HCT116 (cell line): ENCODE results near the gene AP5S1. TPM values are rescaled to one million over a fixed set of nuclear protein-coding genes. Genes with fewer than 3 reads are reported as not detected.

ENCODE experiments used
- ATAC-seq: fragments of 200-7000 bp; cut with Tn5 transposase; 2 replicates; pipeline ENCODE4 v1.9.1; 2020; ENCODE audit warnings: mild to moderate bottlenecking, moderate library complexity
- BruUV-seq: library from RNA; stranded (reverse); fragments of 400-500 nt; replicated peaks from 2 replicates; lab custom pipeline; 2021; lab: Mats Ljungman, UMichigan
- CTCF ChIA-PET: fragments of 300-600 bp; sonication (Branson Sonifier 250); formaldehyde crosslinking; loops from one replicate; lab custom pipeline; 2021; ENCODE audit warnings: antibody characterized with exemption; lab: Charles Lee
- POLR2A ChIA-PET: fragments of 300-600, 350-600 bp; sonication (Branson Sonifier 250); formaldehyde crosslinking; loops from one replicate; lab custom pipeline; 2021; ENCODE audit warnings: antibody characterized with exemption; lab: Charles Lee
- RAD21 ChIA-PET, 2 experiments: fragments of 300-600 bp; sonication (Branson Sonifier 250); formaldehyde crosslinking; loops; one replicate each; lab custom pipeline; 2023; ENCODE audit warnings: low total read pairs in 2 of 2; ENCODE audit not compliant: uncharacterized antibody in 2 of 2, unreplicated experiment in 2 of 2, low non-redundant PET in 1 of 2; lab: Charles Lee
- DNase-seq: peaks from one replicate; pipeline ENCODE4 v3.0.0-alpha.2; 2010; ENCODE audit warnings: low read depth, low spot score
- H2AFZ ChIP-seq: fragments of 200-600 bp; shearing (Covaris generic), sonication (generic); 2 replicates; pipeline ENCODE4 v1.6.1; 2017; ENCODE audit warnings: low read depth, mixed run types, mixed read lengths, antibody characterized with exemption, low read length; ENCODE audit not compliant: poor library complexity, severe bottlenecking
- H3K27ac ChIP-seq: 2 replicates; pipeline ENCODE4 v1.5.1; 2012; ENCODE audit warnings: low read depth, low read length
- H3K27me3 ChIP-seq: fragments of 200-600 bp; sonication (generic); 2 replicates; pipeline ENCODE4 v1.6.1; 2016; ENCODE audit warnings: mixed run types, low read length, mixed read lengths; ENCODE audit not compliant: insufficient read depth
- H3K36me3 ChIP-seq, 2 experiments: fragments of 200-500 bp in 1 of 2; fragments of 200-600 bp in 1 of 2; sonication (Bioruptor generic) in 1 of 2; sonication (generic) in 1 of 2; 2 replicates each; pipeline versions ENCODE4 v1.5.1 to v1.6.1; 2014 to 2016; ENCODE audit warnings: low read length in 2 of 2, inconsistent platforms in 1 of 2, mixed read lengths in 1 of 2, mixed run types in 1 of 2; ENCODE audit not compliant: insufficient read depth in 2 of 2, control insufficient read depth in 1 of 2
- H3K4me1 ChIP-seq, 2 experiments: fragments of 200-600 bp in 1 of 2; sonication (generic) in 1 of 2; 2 replicates each; pipeline versions ENCODE4 v1.5.1 to v1.6.1; 2012 to 2017; ENCODE audit warnings: low read length in 2 of 2, inconsistent platforms in 1 of 2, mild to moderate bottlenecking in 1 of 2, mixed read lengths in 1 of 2, mixed run types in 1 of 2, moderate library complexity in 1 of 2; ENCODE audit not compliant: insufficient read depth in 2 of 2, control insufficient read depth in 1 of 2
- H3K4me2 ChIP-seq: fragments of 200-600 bp; sonication (generic); 2 replicates; pipeline ENCODE4 v1.6.1; 2017; ENCODE audit warnings: mixed run types, low read length, mixed read lengths
- H3K4me3 ChIP-seq, 2 experiments: fragments of 200-600 bp in 1 of 2; sonication (generic) in 1 of 2; replicated peaks in 1 of 2; 2 replicates each; pipeline ENCODE4 v1.5.1; 2011 to 2016; ENCODE audit warnings: low read length in 2 of 2, control low read depth in 1 of 2, low read depth in 1 of 2, mild to moderate bottlenecking in 1 of 2, mixed read lengths in 1 of 2, mixed run types in 1 of 2
- H3K79me2 ChIP-seq: fragments of 200-600 bp; sonication (generic); 2 replicates; pipeline ENCODE4 v1.6.1; 2017; ENCODE audit warnings: mild to moderate bottlenecking, mixed run types, low read length, moderate library complexity, mixed read lengths; ENCODE audit not compliant: insufficient read depth
- H3K9ac ChIP-seq: fragments of 200-600 bp; sonication (generic); 2 replicates; pipeline ENCODE4 v1.6.1; 2016; ENCODE audit warnings: low read length, mixed read lengths
- H3K9me2 ChIP-seq: fragments of 200-600 bp; sonication (generic), shearing (Covaris generic); 2 replicates; pipeline ENCODE4 v1.6.1; 2017; ENCODE audit warnings: mixed run types, mild to moderate bottlenecking, moderate library complexity; ENCODE audit not compliant: insufficient read depth
- H3K9me3 ChIP-seq, 2 experiments: fragments of 200-500 bp in 1 of 2; fragments of 200-600 bp in 1 of 2; sonication (Bioruptor generic) in 1 of 2; sonication (generic) in 1 of 2; 2 replicates each; pipeline ENCODE4 v1.6.1; 2014 to 2017; ENCODE audit warnings: low read length in 2 of 2, mixed read lengths in 2 of 2, inconsistent platforms in 1 of 2, low read depth in 1 of 2, mild to moderate bottlenecking in 1 of 2, mixed run types in 1 of 2, moderate library complexity in 1 of 2; ENCODE audit not compliant: control insufficient read depth in 1 of 2, insufficient read depth in 1 of 2
- H4K20me1 ChIP-seq: fragments of 200-600 bp; sonication (generic), shearing (Covaris generic); 2 replicates; pipeline ENCODE4 v1.6.1; 2017; ENCODE audit warnings: mixed run types, mild to moderate bottlenecking, moderate library complexity; ENCODE audit not compliant: insufficient read depth
- ATF3 ChIP-seq: IDR thresholded peaks from 2 replicates; pipeline ENCODE4 v1.6.1; 2012
- CBX3 ChIP-seq: IDR thresholded peaks from 2 replicates; pipeline ENCODE4 v1.6.1; 2012; ENCODE audit warnings: low read depth
- CTCF ChIP-seq, 3 experiments: fragments of 200-600 bp in 1 of 3; sonication (generic) in 1 of 3; IDR thresholded peaks in 2 of 3; conservative IDR thresholded peaks in 1 of 3; 2 replicates each; pipeline ENCODE4 v1.5.1; 2012 to 2017; ENCODE audit warnings: low read depth in 2 of 3, low read length in 2 of 3, antibody characterized with exemption in 1 of 3, borderline replicate concordance in 1 of 3, control low read depth in 1 of 3, mild to moderate bottlenecking in 1 of 3, mixed read lengths in 1 of 3, mixed run types in 1 of 3, moderate library complexity in 1 of 3; ENCODE audit not compliant: insufficient read depth in 1 of 3
- EGR1 ChIP-seq: IDR thresholded peaks from 2 replicates; pipeline ENCODE4 v1.6.1; 2012; ENCODE audit warnings: low read depth
- EZH2phosphoT487 ChIP-seq: fragments of 200-600 bp; IDR thresholded peaks from 2 replicates; pipeline ENCODE4 v1.6.1; 2018; ENCODE audit warnings: antibody characterized with exemption, borderline replicate concordance
- FOSL1 ChIP-seq: IDR thresholded peaks from 2 replicates; pipeline ENCODE4 v1.6.1; 2012; ENCODE audit warnings: low read depth
- JUND ChIP-seq: IDR thresholded peaks from 2 replicates; pipeline ENCODE4 v1.6.1; 2012
- MAX ChIP-seq: IDR thresholded peaks from 2 replicates; pipeline ENCODE4 v1.6.1; 2012
- POLR2AphosphoS5 ChIP-seq: IDR thresholded peaks from 2 replicates; pipeline ENCODE4 v1.6.1; 2011; ENCODE audit warnings: mild to moderate bottlenecking, low read depth, low read length, moderate library complexity
- REST ChIP-seq: IDR thresholded peaks from 2 replicates; pipeline ENCODE4 v1.6.1; 2012; ENCODE audit warnings: low read depth
- SIN3A ChIP-seq: IDR thresholded peaks from 2 replicates; pipeline ENCODE4 v1.6.1; 2012; ENCODE audit warnings: low read depth
- SP1 ChIP-seq: IDR thresholded peaks from 2 replicates; pipeline ENCODE4 v1.6.1; 2012; ENCODE audit warnings: low read depth
- TCF7L2 ChIP-seq: IDR thresholded peaks from 2 replicates; pipeline ENCODE4 v1.7.0; 2011; ENCODE audit warnings: borderline replicate concordance, inconsistent platforms; ENCODE audit not compliant: insufficient read depth, insufficient read length; ENCODE audit errors: extremely low read depth
- YY1 ChIP-seq: IDR thresholded peaks from 2 replicates; pipeline ENCODE4 v1.6.1; 2011; ENCODE audit warnings: low read length, low read depth, moderate library complexity, mild to moderate bottlenecking; ENCODE audit not compliant: insufficient replicate concordance; ENCODE audit errors: extremely low read depth
- ZBTB33 ChIP-seq: IDR thresholded peaks from 2 replicates; pipeline ENCODE4 v1.6.1; 2011; ENCODE audit warnings: mild to moderate bottlenecking, low read length, moderate library complexity; ENCODE audit not compliant: insufficient replicate concordance; ENCODE audit errors: extremely low read depth
- intact Hi-C: fragments of 100-400 bp; cut with micrococcal nuclease; formaldehyde crosslinking; loops from 2 replicates; pipeline ENCODE4 v1.10.0; 2022
- total RNA-seq: library from RNA; stranded (reverse); gene quantifications from one replicate; pipeline ENCODE4 v1.2.1, GENCODE V29; 2021; ENCODE audit not compliant: unreplicated experiment

The AP5S1 gene
- total RNA-seq, 1 experiment from 2014 or later: 12.1 TPM

GRCh38 chr20:3771552-3772058, 48.7 kb upstream of the AP5S1 start:
- ATAC-seq (no peak), DNase-seq (no peak)
- Histone ChIP-seq H3K4me2 (no peak overlapping the region), H3K9ac (no peak overlapping the region), H3K9me2 (no peaks in the 10 kb centered on the region), H3K36me3 (no peaks in the 10 kb centered on the region), H3K4me3 (no peak overlapping the region), H3K4me1 (peaks cover 10 to 28% of the 10 kb centered on the region in 2 experiments), H2AFZ (no peak overlapping the region), H4K20me1 (no peaks in the 10 kb centered on the region), H3K79me2 (peaks cover 8% of the 10 kb centered on the region), H3K27ac (no peak overlapping the region), H3K27me3 (no peaks in the 10 kb centered on the region), H3K9me3 (peaks cover 0 to 4% of the 10 kb centered on the region in 2 experiments; a peak in 1 of 4 replicates)
- CTCF ChIA-PET: interaction anchor here (1.4 to 1.8 kb wide), 2 partner anchors 9 to 15 kb away, joined by 4 read pairs; partner anchors contain the start of genes CENPB and SPEF1
- POLR2A ChIA-PET: no interaction called here
- BruUV-seq: no TSS peak
- TF ChIP-seq FOSL1 (no peak), JUND (no peak), SP1 (no peak), ATF3 (no peak), CTCF (IDR thresholded peaks at IDR 0.05 in 2 of 3, conservative IDR thresholded peaks at IDR 0.05 in 1 of 3; ENCODE audit: borderline replicate concordance in 1 of 3, insufficient read depth in 1 of 3, low read depth in 2 of 3, low read length in 2 of 3) (no peak), MAX (no peak), EGR1 (no peak), POLR2AphosphoS5 (no peak), YY1 (no peak), CBX3 (no peak), SIN3A (no peak), ZBTB33 (no peak), EZH2phosphoT487 (no peak), REST (no peak), TCF7L2 (no peak)
- intact Hi-C loops: no loop called here
- RAD21 ChIA-PET: interaction anchor here in 1 of 2 experiments (0.6 kb wide), 1 partner anchor 314 kb away, joined by 4 read pairs; no protein-coding TSS in a partner anchor
